GM12892 (cell line): Measurements from ENCODE around the gene TMEM91.

Experiments
- POLR2A ChIP-seq: IDR thresholded peaks from 2 replicates; pipeline ENCODE4 v1.6.1; 2011; ENCODE audit warnings: low read depth, low read length, control low read depth
- POLR2AphosphoS5 ChIP-seq: IDR thresholded peaks from 2 replicates; pipeline ENCODE4 v1.6.1; 2011; ENCODE audit warnings: low read depth, low read length, control low read depth
- TAF1 ChIP-seq: IDR thresholded peaks from 2 replicates; pipeline ENCODE4 v1.6.1; 2011; ENCODE audit warnings: low read depth, mild to moderate bottlenecking, control low read depth, low read length, borderline replicate concordance

- TF ChIP-seq POLR2AphosphoS5, result no peak
- no peak for TF ChIP-seq POLR2A
- TF ChIP-seq TAF1, result no peak
Measured at GRCh38 chr19:41363371-41363752, 13.0 kb upstream of the TMEM91 start.
